CD4-positive, alpha-beta T cell (primary cell): Measurements from ENCODE around the gene S100P. TPM values are rescaled to one million over a fixed set of nuclear protein-coding genes. Genes with fewer than 3 reads are reported as not detected.

Experiments
- ATAC-seq: fragments of 200-7000 bp; cut with Tn5 transposase; one replicate; pipeline ENCODE4 v1.10.0; 2022; ENCODE audit warnings: mild to moderate bottlenecking; ENCODE audit not compliant: poor library complexity
- CTCF ChIA-PET: fragments of 350-600 bp; sonication (Branson Sonifier 250); formaldehyde crosslinking; loops from one replicate; lab custom pipeline; 2021; ENCODE audit warnings: antibody characterized with exemption, inconsistent platforms; lab: Charles Lee
- POLR2A ChIA-PET: fragments of 350-600 bp; sonication (Branson Sonifier 250); formaldehyde crosslinking; loops from one replicate; lab custom pipeline; 2021; ENCODE audit warnings: antibody characterized with exemption, inconsistent platforms; lab: Charles Lee
- DNase-seq, 14 experiments: peaks; one replicate each; pipeline ENCODE4 v3.0.0-alpha.2; 2013 to 2020; ENCODE audit warnings: mixed read lengths in 2 of 14
- H3K27ac ChIP-seq, 2 donors: one replicate each; pipeline versions ENCODE4 v1.5.1 to v1.7.0; 2013; ENCODE audit warnings: low read length in 2 of 2, low read depth in 1 of 2, mild to moderate bottlenecking in 1 of 2
- H3K27me3 ChIP-seq, 2 experiments: 1 replicate in 1 of 2; 2 replicates in 1 of 2; pipeline versions ENCODE4 v1.6.1 to v1.7.0; 2013; ENCODE audit warnings: low read length in 2 of 2, control low read depth in 1 of 2, mild to moderate bottlenecking in 1 of 2, moderate library complexity in 1 of 2; ENCODE audit not compliant: insufficient read depth in 2 of 2, control insufficient read depth in 1 of 2
- H3K36me3 ChIP-seq: one replicate; pipeline ENCODE4 v1.6.1; 2013; ENCODE audit warnings: low read length, control low read depth; ENCODE audit not compliant: insufficient read depth
- H3K4me1 ChIP-seq: one replicate; pipeline ENCODE4 v1.6.1; 2013; ENCODE audit warnings: low read length, control low read depth; ENCODE audit not compliant: insufficient read depth
- H3K4me3 ChIP-seq: one replicate; pipeline ENCODE4 v1.5.1; 2013; ENCODE audit warnings: mild to moderate bottlenecking, low read length, moderate library complexity
- H3K9me3 ChIP-seq, 2 experiments: 1 replicate in 1 of 2; 2 replicates in 1 of 2; pipeline versions ENCODE4 v1.6.1 to v1.7.0; 2013; ENCODE audit warnings: low read length in 2 of 2, mild to moderate bottlenecking in 2 of 2, control low read depth in 1 of 2, moderate library complexity in 1 of 2; ENCODE audit not compliant: control insufficient read depth in 1 of 2, insufficient read depth in 1 of 2
- H3K27ac Mint-ChIP-seq: one replicate; pipeline ENCODE4 v1.8.0; 2020; ENCODE audit warnings: mixed read lengths
- H3K27me3 Mint-ChIP-seq: one replicate; pipeline ENCODE4 v1.8.0; 2021; ENCODE audit warnings: mixed read lengths
- H3K36me3 Mint-ChIP-seq: one replicate; pipeline ENCODE4 v1.8.0; 2021; ENCODE audit warnings: low read depth, mixed read lengths
- H3K4me1 Mint-ChIP-seq: one replicate; pipeline ENCODE4 v1.8.0; 2021; ENCODE audit warnings: low read depth, mixed read lengths
- H3K4me3 Mint-ChIP-seq: one replicate; pipeline ENCODE4 v1.8.0; 2020; ENCODE audit warnings: mild to moderate bottlenecking, mixed read lengths
- H3K9me3 Mint-ChIP-seq: one replicate; pipeline ENCODE4 v1.8.0; 2020; ENCODE audit warnings: mixed read lengths
- intact Hi-C, 2 experiments: fragments of 100-400 bp; cut with DNase I in 1 of 2; cut with micrococcal nuclease in 1 of 2; formaldehyde crosslinking; loops; one replicate each; pipeline versions ENCODE4 v1.15.1 to v1.9.0; 2023 to 2025; cut with DNase I, micrococcal nuclease
- total RNA-seq, 174 experiments: library from RNA in 2 of 174; stranded (reverse) in 2 of 174; gene quantifications; one replicate each; pipeline ENCODE4 v1.2.3 and lab custom pipeline; 2021 to 2026
- TF ChIP-seq, protein P1 (sequence below): fragments of 200-600 bp; IDR thresholded peaks from one replicate; pipeline ENCODE4 v1.8.0; 2022; ENCODE audit warnings: antibody characterized with exemption, mild to moderate bottlenecking

The S100P gene
- total RNA-seq, 2 experiments from 2014 or later = 0.58 to 2.8 TPM

DNA sequence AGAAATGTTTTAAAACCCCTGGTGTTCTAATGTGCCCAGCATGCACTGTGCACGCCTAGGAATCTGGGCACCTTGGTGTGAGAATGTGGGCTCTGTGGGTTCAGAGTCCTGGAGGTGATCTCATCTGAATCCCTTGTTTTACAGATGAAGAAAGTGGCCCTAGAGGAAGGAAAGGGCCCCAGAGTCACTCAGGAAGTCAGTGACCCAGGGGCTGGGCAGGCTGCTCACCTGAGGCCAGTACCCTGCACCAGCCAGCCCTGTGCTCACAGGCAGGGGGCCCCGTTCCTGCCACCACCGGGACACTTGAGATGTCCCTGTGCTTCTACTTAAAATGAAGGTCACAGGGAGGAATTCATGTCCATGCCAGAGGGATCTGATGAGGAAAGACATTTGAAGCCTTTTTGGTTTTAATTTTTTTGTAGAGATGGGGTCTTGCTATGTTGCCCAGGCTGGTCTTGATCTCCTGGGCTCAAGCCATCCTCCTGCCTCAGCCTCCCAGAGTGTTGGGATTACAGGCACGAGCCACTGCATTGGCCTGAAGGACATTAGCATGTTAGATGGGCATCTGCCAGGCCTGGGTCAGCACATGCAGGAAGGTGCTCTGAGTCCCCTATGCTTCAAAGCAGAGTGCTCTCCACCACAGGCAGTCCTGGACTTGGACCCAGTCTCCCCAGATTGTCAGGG lies 7.4 kb upstream of the S100P start:
- DNase-seq (no peak), ATAC-seq (no peak)
- TF ChIP-seq, protein P1, sequence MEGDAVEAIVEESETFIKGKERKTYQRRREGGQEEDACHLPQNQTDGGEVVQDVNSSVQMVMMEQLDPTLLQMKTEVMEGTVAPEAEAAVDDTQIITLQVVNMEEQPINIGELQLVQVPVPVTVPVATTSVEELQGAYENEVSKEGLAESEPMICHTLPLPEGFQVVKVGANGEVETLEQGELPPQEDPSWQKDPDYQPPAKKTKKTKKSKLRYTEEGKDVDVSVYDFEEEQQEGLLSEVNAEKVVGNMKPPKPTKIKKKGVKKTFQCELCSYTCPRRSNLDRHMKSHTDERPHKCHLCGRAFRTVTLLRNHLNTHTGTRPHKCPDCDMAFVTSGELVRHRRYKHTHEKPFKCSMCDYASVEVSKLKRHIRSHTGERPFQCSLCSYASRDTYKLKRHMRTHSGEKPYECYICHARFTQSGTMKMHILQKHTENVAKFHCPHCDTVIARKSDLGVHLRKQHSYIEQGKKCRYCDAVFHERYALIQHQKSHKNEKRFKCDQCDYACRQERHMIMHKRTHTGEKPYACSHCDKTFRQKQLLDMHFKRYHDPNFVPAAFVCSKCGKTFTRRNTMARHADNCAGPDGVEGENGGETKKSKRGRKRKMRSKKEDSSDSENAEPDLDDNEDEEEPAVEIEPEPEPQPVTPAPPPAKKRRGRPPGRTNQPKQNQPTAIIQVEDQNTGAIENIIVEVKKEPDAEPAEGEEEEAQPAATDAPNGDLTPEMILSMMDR = no peak
- H3K9me3 ChIP-seq = peaks cover 0 to under 1% of the 10 kb centered on the region in 2 experiments
- no peak overlapping the region for H3K4me3 ChIP-seq
- Mint-ChIP-seq H3K27me3 (no peaks in the 10 kb centered on the region), H3K36me3 (peaks cover 3% of the 10 kb centered on the region), H3K4me3 (no peak overlapping the region), H3K4me1 (peaks cover 51% of the 10 kb centered on the region), H3K27ac (peak overlapping the region; percentile 91), H3K9me3 (no peaks in the 10 kb centered on the region)
- H3K27ac ChIP-seq = no peak overlapping the region
- peaks cover 2% of the 10 kb centered on the region for H3K36me3 ChIP-seq
- ChIA-PET CTCF (interaction anchor here (5.2 kb wide), 1 partner anchor 11 kb away, joined by 39 read pairs; a partner anchor contains a TSS), POLR2A (interaction anchor here (1.0 to 3.1 kb wide), 5 partner anchors 11 to 45 kb away, joined by 3 to 16 read pairs (median 7); partner anchors contain the start of genes MRFAP1 and MRFAP1L1)
- H3K4me1 ChIP-seq = peaks cover 67% of the 10 kb centered on the region
- H3K27me3 ChIP-seq = no peaks in the 10 kb centered on the region
- intact Hi-C loops = no loop called here

DNA sequence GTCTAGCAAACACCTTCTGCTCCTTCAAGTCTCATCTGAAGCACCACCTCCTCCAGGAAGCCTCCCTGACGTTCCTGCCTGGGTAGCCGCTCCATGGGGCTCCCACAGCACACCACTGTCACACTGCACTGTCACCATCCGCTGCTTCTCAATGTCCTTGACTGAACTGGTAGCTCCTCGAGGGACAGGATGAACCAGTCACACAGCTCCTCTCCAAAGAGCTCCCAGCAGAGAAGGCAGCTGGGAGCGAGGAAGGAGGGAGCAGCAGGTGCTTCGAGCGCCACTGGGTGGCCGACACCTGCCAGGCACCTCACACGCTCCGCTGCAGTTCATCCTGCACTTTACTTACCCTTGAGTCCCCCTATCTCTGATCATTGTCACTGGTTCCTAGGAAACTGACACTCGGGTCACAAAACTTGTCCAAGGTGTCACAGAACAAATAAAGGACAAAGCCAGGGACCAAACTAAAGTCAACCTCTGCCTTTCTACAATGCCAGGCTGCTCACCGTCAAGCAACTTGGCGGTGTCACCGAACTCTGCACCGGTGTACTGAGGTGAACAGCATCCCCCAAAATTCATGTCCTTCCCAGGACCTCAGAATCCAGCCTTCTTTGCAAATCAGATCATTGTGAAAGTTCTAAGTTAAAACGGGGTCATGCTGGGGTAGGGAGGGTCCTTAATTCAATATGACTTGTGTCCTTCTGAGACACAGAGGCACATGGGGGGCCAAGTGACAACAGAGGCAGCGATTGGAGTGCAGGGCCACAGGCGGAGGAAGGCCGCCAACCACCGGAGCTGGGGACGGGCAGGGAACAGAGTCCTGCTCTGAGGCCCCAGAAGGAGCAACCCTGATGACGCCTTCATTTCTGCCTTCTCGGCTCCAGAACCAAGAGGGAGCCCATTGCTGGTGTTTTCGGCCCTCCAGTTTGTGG lies 5.5 kb upstream of the S100P start:
- Histone ChIP-seq H3K4me3 (peak overlapping the region; percentile 58), H3K9me3 (no peaks in the 10 kb centered on the region), H3K27ac (peak overlapping the region; percentile 34 to 82), H3K36me3 (peaks cover 2% of the 10 kb centered on the region), H3K4me1 (peaks cover 82% of the 10 kb centered on the region), H3K27me3 (no peaks in the 10 kb centered on the region)
- DNase-seq (no peak), ATAC-seq (no peak)
- peak overlapping the region; percentile 89 for H3K4me3 Mint-ChIP-seq
- TF ChIP-seq, protein P1 = no peak
- no peaks in the 10 kb centered on the region for H3K9me3 Mint-ChIP-seq
- H3K36me3 Mint-ChIP-seq = peaks cover 3% of the 10 kb centered on the region
- intact Hi-C loops = loop anchor here in 1 of 2 experiments (2.0 kb wide), 1 partner anchor 13 kb away; a partner anchor contains a TSS
- peaks cover 63% of the 10 kb centered on the region for H3K4me1 Mint-ChIP-seq
- H3K27me3 Mint-ChIP-seq = no peaks in the 10 kb centered on the region
- ChIA-PET POLR2A (interaction anchor here (1.0 to 4.9 kb wide), 8 partner anchors 8 to 47 kb away, joined by 3 to 163 read pairs (median 11); partner anchors contain the start of genes BLOC1S4, MRFAP1 and MRFAP1L1), CTCF (interaction anchor here (1.2 to 5.2 kb wide), 4 partner anchors 11 to 32 kb away, joined by 3 to 39 read pairs (median 5); a partner anchor contains a TSS)
- peak overlapping the region; percentile 91 for H3K27ac Mint-ChIP-seq

DNA sequence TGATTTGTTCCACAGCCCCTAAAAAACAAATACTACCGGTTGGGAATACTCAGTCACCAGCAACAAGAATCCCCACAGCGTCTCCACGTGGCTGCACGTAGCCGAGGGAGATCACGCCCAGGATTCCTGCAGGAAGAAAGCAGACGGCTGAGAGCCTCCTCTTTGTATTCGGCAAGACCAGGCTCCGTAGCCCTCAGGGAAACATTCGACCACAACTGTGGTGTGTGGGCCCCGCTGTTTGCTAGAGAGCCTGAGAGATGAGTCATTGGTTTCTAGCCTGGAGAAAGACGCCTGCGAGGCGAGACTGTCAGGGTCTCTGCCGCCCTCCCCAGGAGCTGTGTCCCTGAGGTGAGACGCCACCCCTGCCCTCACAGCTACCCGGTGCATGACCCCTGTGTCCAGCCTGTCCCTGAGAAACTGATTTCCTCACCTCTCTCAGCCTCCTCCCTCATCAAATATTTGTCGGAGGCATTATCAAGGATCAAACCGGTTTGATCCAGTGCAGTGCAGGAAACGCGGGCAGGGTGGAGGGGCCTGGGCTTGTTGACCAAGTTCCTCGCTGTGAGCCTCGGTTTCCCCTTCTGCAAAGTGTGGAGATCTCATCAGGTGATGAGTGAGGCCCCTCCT lies 4.7 kb upstream of the S100P start:
- ATAC-seq = peak; percentile 75
- H3K4me1 ChIP-seq = peaks cover 90% of the 10 kb centered on the region

More for the DNA sequence above, 4.7 kb upstream of the S100P start:
- Histone ChIP-seq H3K27me3 (no peaks in the 10 kb centered on the region), H3K36me3 (peaks cover 2% of the 10 kb centered on the region), H3K4me3 (peak overlapping the region; percentile 58), H3K9me3 (no peaks in the 10 kb centered on the region), H3K27ac (peak overlapping the region; percentile 34 to 82)
- Mint-ChIP-seq H3K36me3 (peaks cover 3% of the 10 kb centered on the region), H3K27me3 (no peaks in the 10 kb centered on the region), H3K4me3 (peak overlapping the region; percentile 89), H3K4me1 (peaks cover 71% of the 10 kb centered on the region), H3K27ac (peak overlapping the region; percentile 91), H3K9me3 (no peaks in the 10 kb centered on the region)
- intact Hi-C loops = loop anchor here in 1 of 2 experiments (2.0 kb wide), 1 partner anchor 14 kb away; a partner anchor contains a TSS
- POLR2A ChIA-PET = interaction anchor here (1.0 to 4.9 kb wide), 6 partner anchors 12 to 48 kb away, joined by 3 to 163 read pairs (median 34); partner anchors contain the start of genes BLOC1S4, MRFAP1 and MRFAP1L1
- DNase-seq = peak; percentile 48 to 85 (median 69)
- TF ChIP-seq, protein P1 = no peak
- CTCF ChIA-PET = interaction anchor here (1.1 to 5.2 kb wide), 5 partner anchors 10 to 17 kb away, joined by 3 to 39 read pairs (median 4); a partner anchor contains a TSS
